ENCODE results near the gene PTPRN2.
"Not testable (repeated sequence)": the region's sequence is repeated elsewhere in the genome, so short reads cannot be mapped to it uniquely, and the experiment has no call there.

The PTPRN2 gene

DNA sequence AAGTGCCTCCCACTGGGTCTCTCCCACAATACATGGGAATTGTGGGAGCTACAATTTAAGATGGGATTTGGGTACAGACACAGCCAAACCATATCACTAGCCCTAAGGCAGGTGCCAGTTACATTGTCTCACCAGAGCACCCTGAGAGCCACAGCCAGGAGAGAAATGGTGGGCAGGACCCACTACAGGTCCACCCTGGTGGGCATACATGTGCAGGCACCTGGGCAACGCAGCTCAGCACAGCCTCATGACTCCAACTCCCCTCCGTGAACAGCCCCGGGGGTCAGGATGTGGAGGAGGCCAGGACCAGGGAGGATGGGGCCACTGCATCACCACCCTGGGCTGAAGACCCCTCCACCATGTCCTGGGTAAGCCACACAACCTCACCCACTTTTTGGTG lies 205.7 kb downstream of the PTPRN2 start:
- TF ChIP-seq, protein P1, sequence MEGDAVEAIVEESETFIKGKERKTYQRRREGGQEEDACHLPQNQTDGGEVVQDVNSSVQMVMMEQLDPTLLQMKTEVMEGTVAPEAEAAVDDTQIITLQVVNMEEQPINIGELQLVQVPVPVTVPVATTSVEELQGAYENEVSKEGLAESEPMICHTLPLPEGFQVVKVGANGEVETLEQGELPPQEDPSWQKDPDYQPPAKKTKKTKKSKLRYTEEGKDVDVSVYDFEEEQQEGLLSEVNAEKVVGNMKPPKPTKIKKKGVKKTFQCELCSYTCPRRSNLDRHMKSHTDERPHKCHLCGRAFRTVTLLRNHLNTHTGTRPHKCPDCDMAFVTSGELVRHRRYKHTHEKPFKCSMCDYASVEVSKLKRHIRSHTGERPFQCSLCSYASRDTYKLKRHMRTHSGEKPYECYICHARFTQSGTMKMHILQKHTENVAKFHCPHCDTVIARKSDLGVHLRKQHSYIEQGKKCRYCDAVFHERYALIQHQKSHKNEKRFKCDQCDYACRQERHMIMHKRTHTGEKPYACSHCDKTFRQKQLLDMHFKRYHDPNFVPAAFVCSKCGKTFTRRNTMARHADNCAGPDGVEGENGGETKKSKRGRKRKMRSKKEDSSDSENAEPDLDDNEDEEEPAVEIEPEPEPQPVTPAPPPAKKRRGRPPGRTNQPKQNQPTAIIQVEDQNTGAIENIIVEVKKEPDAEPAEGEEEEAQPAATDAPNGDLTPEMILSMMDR (IDR thresholded peaks at IDR 0.05; ENCODE audit: extremely low read depth, insufficient read depth, missing control alignments) = no peak
- no peak for DNase-seq (ENCODE audit: low spot score)
- in situ Hi-C loops (cut with MboI; ENCODE audit: low pct_unique_long_range_greater_than_20kb, low sequenced_read_pairs, unreplicated experiment) = no loop called here

DNA sequence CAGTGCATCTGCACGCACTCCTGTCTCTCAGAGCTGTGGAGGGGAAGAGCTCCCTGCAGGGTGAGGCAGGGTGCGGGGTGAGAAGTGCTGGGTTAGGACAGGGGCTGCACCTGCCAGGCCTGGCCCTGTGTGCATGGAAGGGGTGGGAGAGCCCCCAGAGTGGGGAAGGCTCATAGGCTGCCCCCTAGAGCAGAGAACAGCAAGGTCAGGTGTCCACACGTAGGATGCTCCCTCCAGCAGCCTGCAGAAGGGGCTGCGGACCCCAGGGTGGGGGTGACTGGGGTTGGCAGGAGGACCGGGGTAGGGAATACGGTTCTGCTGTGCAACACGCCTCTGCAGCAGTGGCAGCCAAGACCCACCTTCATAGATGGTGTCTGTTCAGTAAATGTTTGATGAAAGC lies 208.6 kb downstream of the PTPRN2 start:
- no peak for DNase-seq (ENCODE audit: low spot score)
- TF ChIP-seq, protein P1 (IDR thresholded peaks at IDR 0.05; ENCODE audit: extremely low read depth, insufficient read depth, missing control alignments) = no peak
- in situ Hi-C loops (cut with MboI; ENCODE audit: low pct_unique_long_range_greater_than_20kb, low sequenced_read_pairs, unreplicated experiment) = no loop called here

DNA sequence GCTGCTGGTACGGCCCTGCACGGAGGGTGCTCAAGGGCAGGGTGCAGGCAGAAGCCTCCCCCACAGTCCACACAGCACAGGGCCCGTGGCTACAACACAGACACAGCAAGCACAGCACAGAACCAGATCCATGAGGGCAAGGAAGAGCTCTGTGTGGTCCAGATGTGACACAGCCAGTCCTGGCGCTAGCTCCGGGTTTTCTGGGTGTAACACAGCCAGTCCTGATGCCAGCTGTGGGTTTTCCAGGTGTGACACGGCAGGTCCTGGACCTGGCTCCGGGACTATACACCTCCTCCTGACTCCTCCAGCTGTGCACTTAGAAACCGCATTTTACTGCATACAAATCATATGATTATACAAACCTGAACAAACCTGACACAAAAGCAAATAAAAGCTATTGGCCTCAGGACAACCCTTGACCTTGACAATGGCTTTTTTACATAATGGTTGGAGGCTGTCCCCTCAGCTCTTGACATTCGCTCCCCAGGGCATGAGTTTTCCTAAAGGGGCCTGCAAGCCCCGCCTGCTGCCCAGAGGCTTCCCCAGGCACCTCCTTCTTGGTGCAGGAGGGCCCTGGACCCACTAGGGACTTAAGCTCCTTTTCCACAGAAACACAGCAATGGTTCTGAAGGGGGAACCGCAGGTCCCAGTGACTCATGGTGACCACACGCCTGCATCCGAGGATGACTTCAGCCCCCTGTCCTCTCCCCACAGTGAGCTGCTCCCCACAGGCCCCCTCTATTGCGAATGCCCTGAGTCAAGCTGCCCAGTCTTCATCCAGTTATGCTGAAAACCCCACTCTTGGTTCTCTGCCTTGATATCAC lies 209.6 kb downstream of the PTPRN2 start:
- in situ Hi-C loops (cut with MboI; ENCODE audit: low pct_unique_long_range_greater_than_20kb, low sequenced_read_pairs, unreplicated experiment) = no loop called here
- TF ChIP-seq, protein P1 (IDR thresholded peaks at IDR 0.05; ENCODE audit: extremely low read depth, insufficient read depth, missing control alignments) = no peak
- DNase-seq (ENCODE audit: low spot score) = no peak

DNA sequence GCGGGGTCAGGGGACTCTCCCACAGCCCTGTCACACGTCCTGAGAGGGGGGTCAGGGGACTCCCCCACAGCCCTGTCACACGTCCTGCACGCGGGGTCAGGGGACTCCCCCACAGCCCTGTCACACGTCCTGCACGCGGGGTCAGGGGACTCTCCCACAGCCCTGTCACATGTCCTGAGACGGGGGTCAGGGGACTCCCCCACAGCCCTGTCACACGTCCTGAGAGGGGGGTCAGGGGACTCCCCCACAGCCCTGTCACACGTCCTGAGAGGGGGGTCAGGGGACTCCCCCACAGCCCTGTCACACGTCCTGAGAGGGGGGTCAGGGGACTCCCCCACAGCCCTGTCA lies 210.8 kb downstream of the PTPRN2 start:
- in situ Hi-C loops (cut with MboI; ENCODE audit: low pct_unique_long_range_greater_than_20kb, low sequenced_read_pairs, unreplicated experiment); DNase-seq (ENCODE audit: low spot score): not testable (repeated sequence)

DNA sequence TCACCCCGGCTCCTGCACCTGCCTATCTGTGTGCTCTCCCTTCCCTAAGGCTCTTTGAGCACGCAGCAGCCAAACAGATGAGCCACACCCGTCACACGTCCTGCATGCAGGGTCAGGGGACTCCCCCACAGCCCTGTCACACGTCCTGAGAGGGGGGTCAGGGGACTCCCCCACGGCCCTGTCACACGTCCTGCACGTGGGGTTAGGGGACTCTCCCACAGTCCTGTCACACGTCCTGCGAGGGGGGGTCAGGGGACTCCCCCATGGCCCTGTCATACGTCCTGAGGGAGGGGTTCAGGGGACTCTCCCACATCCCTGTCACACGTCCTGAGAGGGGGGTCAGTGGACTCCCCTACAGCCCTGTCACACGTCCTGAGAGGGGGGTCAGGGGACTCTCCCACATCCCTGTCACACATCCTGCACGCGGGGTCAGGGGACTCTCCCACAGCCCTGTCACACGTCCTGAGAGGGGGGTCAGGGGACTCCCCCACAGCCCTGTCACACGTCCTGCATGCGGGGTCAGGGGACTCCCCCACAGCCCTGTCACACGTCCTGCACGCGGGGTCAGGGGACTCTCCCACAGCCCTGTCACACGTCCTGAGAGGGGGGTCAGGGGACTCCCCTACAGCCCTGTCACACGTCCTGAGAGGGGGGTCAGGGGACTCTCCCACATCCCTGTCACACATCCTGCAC lies 211.3 kb downstream of the PTPRN2 start:
- DNase-seq (ENCODE audit: low spot score); in situ Hi-C loops (cut with MboI; ENCODE audit: low pct_unique_long_range_greater_than_20kb, low sequenced_read_pairs, unreplicated experiment): not testable (repeated sequence)

DNA sequence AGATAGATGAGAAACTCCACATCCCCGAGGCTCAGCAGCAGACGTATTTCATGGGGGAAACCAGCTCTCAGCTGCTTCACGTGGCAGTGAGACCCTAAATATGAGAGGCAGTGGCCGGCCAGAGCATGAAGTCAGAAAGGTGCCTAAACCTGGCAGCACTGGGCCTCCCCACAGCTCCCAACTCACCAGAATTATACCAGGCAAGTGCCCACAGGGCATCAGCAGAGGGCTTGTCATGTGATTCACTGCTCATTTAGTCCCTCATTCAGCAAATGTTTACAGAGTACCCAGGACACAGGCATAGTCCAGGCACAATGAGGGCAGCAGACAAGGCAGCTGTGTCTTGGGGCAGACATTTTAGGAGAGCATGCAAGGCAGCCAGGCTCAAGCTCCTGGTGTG lies 212.6 kb downstream of the PTPRN2 start:
- TF ChIP-seq, protein P1 (IDR thresholded peaks at IDR 0.05; ENCODE audit: extremely low read depth, insufficient read depth, missing control alignments) = no peak
- no peak for DNase-seq (ENCODE audit: low spot score)
- in situ Hi-C loops (cut with MboI; ENCODE audit: low pct_unique_long_range_greater_than_20kb, low sequenced_read_pairs, unreplicated experiment) = no loop called here

DNA sequence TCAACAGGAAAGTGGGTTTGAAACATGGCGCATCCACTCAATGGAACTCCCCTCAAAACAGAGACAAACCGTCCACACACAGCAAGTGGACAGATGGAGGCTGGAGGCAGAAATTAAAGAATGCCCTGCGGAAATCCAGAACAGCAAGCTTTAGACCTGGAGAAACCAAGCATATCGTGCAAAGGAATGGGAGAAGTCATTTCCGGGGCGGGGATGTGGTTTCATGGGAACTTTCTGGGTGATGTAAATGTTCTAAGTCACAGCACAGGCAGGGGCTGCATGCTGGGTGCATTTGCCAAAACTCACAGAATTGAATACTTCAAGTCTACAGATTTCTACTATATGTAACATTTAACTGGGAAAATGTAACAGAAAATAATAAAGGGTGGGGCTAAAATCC lies 213.0 kb downstream of the PTPRN2 start:
- TF ChIP-seq, protein P1 (IDR thresholded peaks at IDR 0.05; ENCODE audit: extremely low read depth, insufficient read depth, missing control alignments) = no peak
- in situ Hi-C loops (cut with MboI; ENCODE audit: low pct_unique_long_range_greater_than_20kb, low sequenced_read_pairs, unreplicated experiment) = no loop called here
- no peak for DNase-seq (ENCODE audit: low spot score)
